ENCODE measurements around the gene ANXA4.
"Not testable (repeated sequence)": the region's sequence is repeated elsewhere in the genome, so short reads cannot be mapped to it uniquely, and the experiment has no call there.

ANXA4 gene

DNA sequence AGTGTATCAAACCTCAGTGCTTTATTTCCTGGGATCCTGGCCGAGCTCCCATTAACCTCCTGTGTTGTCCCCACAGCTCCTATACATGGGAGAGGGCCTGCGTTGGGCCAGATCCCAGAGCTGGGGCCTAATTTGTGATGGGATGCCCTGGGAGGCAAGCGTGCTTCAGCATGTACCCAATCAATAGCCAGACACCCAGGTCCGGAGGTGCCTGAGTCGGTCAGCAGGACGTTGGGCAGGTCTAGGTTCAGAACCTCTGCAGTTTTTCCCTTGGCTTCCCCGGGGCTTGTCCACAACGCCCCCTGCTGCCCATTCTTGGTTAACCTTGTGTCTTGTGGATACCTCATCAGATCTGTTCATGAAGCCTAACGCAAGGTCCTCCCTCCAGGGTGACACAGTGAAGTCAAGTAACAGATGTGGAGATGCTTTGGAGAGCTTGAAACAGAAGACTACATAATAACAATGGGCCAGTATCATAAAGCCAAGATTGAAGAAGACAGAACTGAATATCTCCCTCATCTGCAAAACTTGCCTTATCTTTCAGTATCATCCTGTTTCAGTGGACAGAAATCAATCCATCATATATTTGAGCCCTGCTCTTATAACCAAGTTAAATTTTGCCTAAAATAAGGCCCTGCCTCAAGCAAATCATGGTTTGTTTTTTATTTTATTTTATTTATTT lies 27.3 kb upstream of the ANXA4 start:
- H3K4me1 Mint-ChIP-seq (ENCODE audit: low read depth); H3K9me3 Mint-ChIP-seq; H3K27me3 Mint-ChIP-seq; H3K4me3 Mint-ChIP-seq; H3K36me3 Mint-ChIP-seq (ENCODE audit: low read depth); H3K27ac Mint-ChIP-seq: not testable (repeated sequence)

DNA sequence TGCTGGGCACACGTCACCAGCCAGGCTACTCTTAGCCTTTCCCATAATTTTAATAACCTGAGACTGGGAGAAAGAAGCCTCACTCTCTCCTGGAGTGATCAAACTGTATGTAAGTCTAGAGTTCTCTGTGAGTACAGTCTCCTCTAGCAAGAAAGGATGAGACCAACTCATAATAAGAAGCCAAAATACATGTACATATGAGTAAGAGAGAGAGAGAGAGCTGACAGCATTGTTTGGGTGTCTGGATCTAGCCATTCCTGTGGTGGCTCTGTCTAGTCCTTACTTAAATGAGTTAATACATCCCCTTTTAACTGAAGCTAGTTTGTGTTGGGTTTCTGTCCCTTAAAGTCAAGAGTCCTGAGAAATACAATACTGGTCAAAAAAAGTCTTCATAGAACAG lies 26.0 kb upstream of the ANXA4 start:
- H3K4me1 Mint-ChIP-seq (ENCODE audit: low read depth), result peaks cover 10% of the 10 kb centered on the region
- no peak overlapping the region for H3K27ac Mint-ChIP-seq
- no peaks in the 10 kb centered on the region for H3K9me3 Mint-ChIP-seq
- no peaks in the 10 kb centered on the region for H3K36me3 Mint-ChIP-seq (ENCODE audit: low read depth)
- H3K4me3 Mint-ChIP-seq, result no peak overlapping the region
- no peaks in the 10 kb centered on the region for H3K27me3 Mint-ChIP-seq

DNA sequence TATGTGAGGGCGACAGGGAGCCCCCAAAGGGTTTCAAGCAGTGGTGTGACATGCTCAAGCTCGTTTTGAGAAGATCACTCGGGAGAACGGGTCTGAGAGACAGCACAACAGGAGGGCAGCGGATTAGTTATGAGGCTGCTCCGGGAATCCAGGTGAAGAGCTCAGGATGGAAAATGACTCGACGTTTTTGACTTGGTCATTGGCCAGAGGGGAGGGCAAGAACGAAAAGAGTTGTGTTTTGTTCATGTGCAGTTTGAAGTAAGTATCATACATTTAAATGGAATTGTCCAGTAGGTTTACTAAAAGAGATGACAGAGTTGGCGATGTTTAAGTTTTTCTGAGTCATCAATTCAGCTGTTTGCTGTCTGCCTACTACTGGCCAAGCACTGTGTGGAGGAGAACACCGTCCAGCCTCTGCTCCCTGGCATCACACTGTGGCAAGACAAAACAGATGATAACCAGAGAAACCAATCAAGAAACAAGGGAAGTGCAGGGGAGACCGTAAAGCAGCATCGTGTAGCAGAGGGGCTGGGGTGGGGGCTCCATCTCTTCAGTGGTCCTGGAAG lies 25.3 kb upstream of the ANXA4 start:
- Mint-ChIP-seq H3K27ac (no peak overlapping the region), H3K27me3 (no peaks in the 10 kb centered on the region), H3K9me3 (no peaks in the 10 kb centered on the region), H3K36me3 (ENCODE audit: low read depth) (no peaks in the 10 kb centered on the region), H3K4me3 (no peak overlapping the region), H3K4me1 (ENCODE audit: low read depth) (peaks cover 7% of the 10 kb centered on the region)

DNA sequence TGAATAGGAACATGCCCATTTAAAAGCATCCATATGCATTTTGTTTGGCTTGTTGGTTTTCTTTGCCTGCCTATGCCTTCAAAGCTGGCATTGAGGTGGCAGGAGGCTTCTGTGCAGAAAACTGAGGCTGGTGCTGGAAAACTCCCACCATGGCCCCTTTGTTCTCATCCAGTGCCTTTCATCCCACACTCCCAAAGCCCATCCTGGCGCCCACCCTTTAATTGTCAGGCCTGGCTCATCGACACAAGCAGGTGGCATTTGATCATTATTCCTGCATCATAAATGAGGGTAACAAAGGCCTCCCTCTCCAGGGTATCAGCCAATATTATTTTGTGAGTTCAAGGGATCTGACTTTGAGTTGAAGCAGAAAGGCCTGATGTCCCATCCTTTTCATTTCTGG lies 24.7 kb upstream of the ANXA4 start:
- Mint-ChIP-seq H3K36me3 (ENCODE audit: low read depth) (no peaks in the 10 kb centered on the region), H3K27me3 (no peaks in the 10 kb centered on the region), H3K27ac (no peak overlapping the region), H3K9me3 (no peaks in the 10 kb centered on the region), H3K4me1 (ENCODE audit: low read depth) (peaks cover 6% of the 10 kb centered on the region), H3K4me3 (no peak overlapping the region)

DNA sequence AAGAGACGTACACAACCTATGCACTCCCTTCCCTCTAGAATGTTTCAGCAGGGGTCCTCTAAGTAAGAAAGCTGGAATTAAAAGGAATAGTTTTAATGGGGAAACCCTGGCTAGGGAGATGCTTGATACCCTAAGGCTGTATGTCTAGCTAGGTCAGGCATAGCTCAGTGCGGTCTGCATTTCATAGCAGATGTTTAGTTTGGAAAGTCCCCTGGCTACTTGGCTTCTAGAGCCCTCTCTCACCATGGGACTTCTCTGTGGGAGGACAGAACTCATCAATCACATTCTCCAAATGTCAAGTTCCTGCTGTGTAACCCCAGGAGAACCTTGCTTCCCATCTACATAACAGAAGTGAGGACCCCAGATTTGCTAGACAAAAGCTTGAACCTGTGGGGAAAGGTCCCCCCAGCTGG lies 24.1 kb upstream of the ANXA4 start:
- no peaks in the 10 kb centered on the region for H3K9me3 Mint-ChIP-seq
- H3K27me3 Mint-ChIP-seq, result no peaks in the 10 kb centered on the region
- peaks cover 6% of the 10 kb centered on the region for H3K4me1 Mint-ChIP-seq (ENCODE audit: low read depth)
- H3K27ac Mint-ChIP-seq, result no peak overlapping the region
- no peaks in the 10 kb centered on the region for H3K36me3 Mint-ChIP-seq (ENCODE audit: low read depth)
- no peak overlapping the region for H3K4me3 Mint-ChIP-seq

DNA sequence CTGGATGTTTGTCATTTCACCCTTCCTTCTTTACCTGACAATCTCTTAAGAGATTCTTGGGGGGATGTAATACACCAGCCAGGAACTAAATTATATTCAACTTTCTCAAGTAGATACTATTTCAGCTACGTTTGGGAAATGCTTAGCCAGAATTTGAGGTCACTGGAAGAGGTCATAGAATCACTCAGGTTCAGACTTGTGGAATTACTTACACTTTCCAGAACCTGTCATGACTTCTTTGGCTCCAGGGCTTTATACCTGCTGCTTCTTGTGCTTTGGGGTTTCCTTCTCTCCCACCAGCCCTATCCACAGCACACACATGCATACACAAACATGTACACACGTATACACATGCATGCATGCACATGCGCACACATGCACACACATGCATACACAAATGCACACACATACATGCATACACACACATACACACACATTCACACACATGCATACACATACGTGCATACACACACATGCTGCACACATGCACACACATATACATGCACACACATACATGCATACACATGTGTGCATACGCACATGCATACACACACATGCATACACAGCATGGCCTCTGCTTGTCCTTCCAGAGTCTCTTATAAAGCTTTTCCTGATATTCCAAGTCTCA lies 23.5 kb upstream of the ANXA4 start:
- H3K4me3 Mint-ChIP-seq, result no peak overlapping the region

DNA sequence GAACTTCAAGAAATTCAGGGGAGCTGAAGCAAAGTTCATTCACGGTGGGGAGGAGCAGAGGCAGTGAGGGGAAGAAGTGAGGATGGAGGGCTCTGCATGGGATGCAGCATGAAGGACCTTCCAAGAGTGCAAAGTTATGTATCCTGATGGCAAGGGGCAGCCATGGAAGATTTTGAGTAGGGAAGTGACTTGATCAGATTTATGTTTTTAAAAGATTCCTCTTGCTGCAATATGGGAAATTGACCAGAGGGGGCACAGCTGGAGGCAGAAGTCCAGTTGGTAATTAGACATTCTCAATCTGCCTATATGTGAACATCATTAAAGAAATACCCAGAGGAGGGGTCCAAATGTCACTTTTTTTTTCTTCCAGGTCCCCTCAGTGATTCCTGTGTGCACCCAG lies 21.5 kb upstream of the ANXA4 start:
- no peak overlapping the region for H3K4me3 Mint-ChIP-seq
- H3K27me3 Mint-ChIP-seq, result no peaks in the 10 kb centered on the region
- no peaks in the 10 kb centered on the region for H3K9me3 Mint-ChIP-seq
- H3K27ac Mint-ChIP-seq, result no peak overlapping the region
- H3K36me3 Mint-ChIP-seq (ENCODE audit: low read depth), result no peaks in the 10 kb centered on the region
- H3K4me1 Mint-ChIP-seq (ENCODE audit: low read depth), result no peaks in the 10 kb centered on the region

More for the DNA sequence above, 23.5 kb upstream of the ANXA4 start:
- Mint-ChIP-seq H3K4me1 (ENCODE audit: low read depth) (peaks cover 6% of the 10 kb centered on the region), H3K27me3 (no peaks in the 10 kb centered on the region), H3K27ac (no peak overlapping the region), H3K9me3 (no peaks in the 10 kb centered on the region), H3K36me3 (ENCODE audit: low read depth) (no peaks in the 10 kb centered on the region)

DNA sequence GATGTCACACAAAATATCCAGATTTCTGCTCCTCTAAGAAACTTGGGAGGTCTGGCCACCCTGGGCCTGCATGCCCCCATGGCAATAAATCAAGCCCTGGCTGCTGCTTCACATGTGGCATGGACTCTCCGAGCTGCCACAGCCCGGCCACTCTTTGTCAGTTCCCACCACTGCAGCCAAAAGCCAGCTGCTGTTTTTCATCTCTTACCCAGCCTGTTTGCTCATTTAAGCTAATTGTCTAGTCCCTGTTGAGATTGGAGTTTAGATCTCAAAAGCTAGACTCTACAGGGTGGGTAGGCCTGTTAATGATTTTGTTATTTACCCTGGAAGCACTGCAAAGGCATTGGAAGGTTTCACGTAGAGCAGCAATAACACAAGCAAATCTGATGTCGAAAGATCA lies 20.9 kb upstream of the ANXA4 start:
- no peaks in the 10 kb centered on the region for H3K4me1 Mint-ChIP-seq (ENCODE audit: low read depth)
- no peaks in the 10 kb centered on the region for H3K9me3 Mint-ChIP-seq
- H3K27ac Mint-ChIP-seq, result no peak overlapping the region
- H3K4me3 Mint-ChIP-seq, result no peak overlapping the region
- no peaks in the 10 kb centered on the region for H3K27me3 Mint-ChIP-seq
- no peaks in the 10 kb centered on the region for H3K36me3 Mint-ChIP-seq (ENCODE audit: low read depth)

DNA sequence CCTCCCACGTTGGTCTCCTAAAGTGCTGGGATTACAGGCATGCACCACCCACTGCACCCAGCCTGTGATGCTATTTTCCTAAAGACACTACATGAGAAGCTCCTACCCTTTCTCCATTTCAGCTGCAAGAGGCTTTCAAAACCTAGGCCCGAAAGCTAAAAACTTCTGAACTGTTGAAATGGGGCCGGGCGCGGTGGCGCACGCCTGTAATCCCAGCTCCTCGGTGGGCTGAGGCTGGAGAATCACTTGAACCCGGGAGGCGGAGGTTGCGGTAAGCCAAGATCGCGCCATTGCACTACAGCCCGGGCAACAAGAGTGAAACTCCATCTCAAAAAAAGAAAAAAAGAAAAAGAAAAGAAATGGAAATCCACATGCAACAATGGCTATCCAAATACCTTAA lies 18.1 kb upstream of the ANXA4 start:
- Mint-ChIP-seq H3K27ac (no peak overlapping the region), H3K9me3 (no peaks in the 10 kb centered on the region), H3K4me1 (ENCODE audit: low read depth) (no peaks in the 10 kb centered on the region), H3K4me3 (no peak overlapping the region), H3K36me3 (ENCODE audit: low read depth) (no peaks in the 10 kb centered on the region), H3K27me3 (no peaks in the 10 kb centered on the region)

DNA sequence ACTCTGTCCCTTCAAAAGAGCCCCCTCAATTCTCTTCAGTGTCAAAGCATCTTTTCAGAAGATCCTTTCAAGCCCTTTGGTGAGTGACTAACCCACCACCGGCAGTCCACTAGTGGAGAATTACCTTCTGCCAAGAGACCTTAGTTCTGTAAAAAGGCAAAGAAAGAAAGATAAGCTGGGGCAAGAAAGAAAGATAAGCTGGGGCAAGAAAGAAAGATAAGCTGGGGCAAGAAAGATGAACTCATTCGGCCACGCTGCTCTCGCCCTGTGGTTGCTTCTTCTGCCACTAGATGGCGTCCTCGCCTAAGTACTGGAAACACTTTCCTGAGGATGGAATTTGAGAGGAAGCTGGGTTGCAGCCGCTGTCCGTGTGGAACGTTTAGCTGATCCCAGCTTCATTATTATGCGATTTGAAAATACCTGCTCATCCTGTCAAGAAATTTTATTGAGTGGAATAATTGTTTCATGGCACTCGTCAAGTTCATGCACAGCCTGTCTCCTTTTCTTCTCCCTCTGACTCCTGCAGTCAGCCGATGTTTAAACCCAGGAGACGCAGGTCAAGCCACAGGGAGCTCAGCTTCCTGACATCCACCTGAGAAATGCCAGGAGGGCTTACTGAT lies 17.3 kb upstream of the ANXA4 start:
- H3K4me3 Mint-ChIP-seq, result peak overlapping the region; percentile 73
- H3K27me3 Mint-ChIP-seq, result no peaks in the 10 kb centered on the region
- no peaks in the 10 kb centered on the region for H3K36me3 Mint-ChIP-seq (ENCODE audit: low read depth)
- H3K9me3 Mint-ChIP-seq, result no peaks in the 10 kb centered on the region
- H3K4me1 Mint-ChIP-seq (ENCODE audit: low read depth), result no peaks in the 10 kb centered on the region
- H3K27ac Mint-ChIP-seq, result no peak overlapping the region

DNA sequence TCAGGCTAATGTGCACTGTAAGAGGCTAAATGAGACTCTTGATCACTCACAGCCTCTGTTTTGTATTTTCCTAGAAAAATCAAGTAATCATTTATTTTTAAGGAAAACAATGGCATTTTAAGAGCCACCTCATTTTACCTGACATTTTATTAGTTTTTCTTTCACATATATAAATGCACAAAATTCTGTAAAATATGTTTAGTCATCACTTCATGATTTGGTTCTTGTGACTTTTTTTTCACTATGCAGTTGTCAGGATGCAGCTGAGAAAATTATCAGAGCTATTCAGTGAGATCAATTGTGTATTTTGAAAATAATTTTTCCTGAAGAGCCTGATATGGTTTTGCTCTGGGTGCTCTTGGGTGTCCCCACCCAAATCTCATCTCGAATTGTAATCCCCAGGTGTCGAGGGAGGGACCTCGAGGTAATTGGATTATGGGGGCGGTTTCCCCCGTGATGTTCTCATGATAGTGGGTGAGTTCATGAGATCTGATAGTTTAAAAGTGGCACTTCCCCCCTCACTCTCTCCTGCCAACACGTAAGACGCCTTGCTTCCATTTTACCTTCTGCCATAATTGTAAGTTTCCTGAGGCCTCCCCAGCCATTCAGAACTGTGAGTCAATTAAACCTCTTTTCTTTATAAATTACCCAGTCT lies 16.1 kb upstream of the ANXA4 start:
- Mint-ChIP-seq H3K27ac (no peak overlapping the region), H3K4me3 (no peak overlapping the region)

DNA sequence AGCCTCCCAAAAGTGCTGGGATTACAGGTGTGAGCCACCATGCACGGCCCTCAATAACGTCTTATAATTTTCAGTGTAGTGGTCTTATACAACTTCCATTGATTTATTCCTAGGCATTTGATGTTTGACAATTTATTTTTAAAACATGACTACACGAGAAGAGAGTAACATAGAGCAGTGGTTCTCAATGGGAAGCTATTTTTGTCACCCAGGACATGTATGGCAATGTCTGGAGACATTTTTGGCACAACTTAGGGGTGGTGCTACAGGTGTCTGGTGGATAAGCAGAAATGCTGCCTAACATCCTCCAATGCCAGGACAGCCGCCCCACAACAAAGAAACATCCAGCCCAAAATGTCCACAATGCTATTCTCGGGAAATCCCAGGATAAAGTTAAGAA lies 12.7 kb upstream of the ANXA4 start:
- H3K27ac Mint-ChIP-seq, result no peak overlapping the region
- H3K4me3 Mint-ChIP-seq, result no peak overlapping the region
- H3K9me3 Mint-ChIP-seq, result no peaks in the 10 kb centered on the region
- H3K27me3 Mint-ChIP-seq, result no peaks in the 10 kb centered on the region
- H3K36me3 Mint-ChIP-seq (ENCODE audit: low read depth), result no peaks in the 10 kb centered on the region
- peaks cover 4% of the 10 kb centered on the region for H3K4me1 Mint-ChIP-seq (ENCODE audit: low read depth)

More for the DNA sequence above, 16.1 kb upstream of the ANXA4 start:
- no peaks in the 10 kb centered on the region for H3K27me3 Mint-ChIP-seq
- H3K36me3 Mint-ChIP-seq (ENCODE audit: low read depth), result no peaks in the 10 kb centered on the region
- H3K4me1 Mint-ChIP-seq (ENCODE audit: low read depth), result no peaks in the 10 kb centered on the region
- H3K9me3 Mint-ChIP-seq, result no peaks in the 10 kb centered on the region

DNA sequence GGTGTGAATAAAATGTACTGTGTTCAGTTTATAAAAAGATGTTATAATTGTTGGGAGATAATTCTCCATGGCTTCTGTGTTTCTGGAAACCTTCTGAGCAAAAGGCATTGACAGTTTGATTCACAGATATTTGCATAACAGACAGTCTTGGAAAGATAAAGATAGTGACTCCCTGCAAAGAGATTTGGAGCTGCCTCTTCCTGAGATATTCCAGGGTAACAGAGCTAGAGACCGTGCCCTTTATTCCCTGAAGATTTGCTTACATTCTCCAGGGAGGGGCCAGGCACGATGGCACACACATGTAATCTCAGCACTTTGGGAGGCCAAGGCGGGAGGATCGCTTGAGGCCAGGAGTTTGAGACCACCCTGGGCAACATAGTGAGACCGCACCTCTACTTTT lies 12.2 kb upstream of the ANXA4 start:
- no peak overlapping the region for H3K4me3 Mint-ChIP-seq
- H3K36me3 Mint-ChIP-seq (ENCODE audit: low read depth), result no peaks in the 10 kb centered on the region
- no peaks in the 10 kb centered on the region for H3K27me3 Mint-ChIP-seq
- peaks cover 4% of the 10 kb centered on the region for H3K4me1 Mint-ChIP-seq (ENCODE audit: low read depth)
- H3K27ac Mint-ChIP-seq, result no peak overlapping the region
- H3K9me3 Mint-ChIP-seq, result no peaks in the 10 kb centered on the region

DNA sequence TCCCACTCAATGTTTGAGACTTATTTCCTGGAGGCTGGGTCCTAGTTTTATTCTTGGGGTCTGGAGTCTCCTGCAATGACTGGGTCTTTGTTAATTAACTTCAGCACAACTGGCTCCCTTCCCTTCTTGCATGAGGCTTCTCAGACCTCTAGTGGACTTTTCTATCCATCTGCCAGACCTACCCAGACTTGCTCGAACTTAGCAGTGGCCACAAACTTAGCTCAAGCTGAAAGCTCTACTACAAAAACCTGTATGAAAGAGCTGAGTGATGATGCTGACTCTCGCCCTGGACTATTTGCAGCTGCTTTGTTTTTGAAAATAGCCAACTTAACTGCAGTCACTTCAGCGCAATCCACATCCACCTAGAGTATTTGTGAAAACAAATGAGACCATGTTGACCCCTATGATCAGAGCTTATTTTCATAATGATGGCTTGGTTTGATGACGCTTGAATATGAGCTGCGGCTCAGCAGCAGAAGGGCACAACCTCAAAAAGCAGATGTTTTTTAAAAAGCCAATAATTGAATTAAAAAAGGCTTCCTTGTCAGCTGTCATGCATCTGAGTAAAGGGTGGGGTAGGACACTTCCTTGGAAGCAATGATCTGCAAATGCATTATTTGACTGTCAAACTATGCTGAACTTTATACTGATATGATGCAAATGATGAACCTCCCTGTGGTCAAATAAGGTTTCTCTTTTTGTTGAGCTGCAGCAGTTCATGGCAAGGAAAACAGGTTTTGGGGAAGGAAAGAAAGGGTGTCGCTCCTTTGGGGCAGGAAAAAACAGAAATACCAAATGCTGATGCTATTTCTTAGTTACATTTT lies 10.6 kb upstream of the ANXA4 start:
- Mint-ChIP-seq H3K27ac (no peak overlapping the region), H3K4me1 (ENCODE audit: low read depth) (peaks cover 4% of the 10 kb centered on the region)

More for the DNA sequence above, 10.6 kb upstream of the ANXA4 start:
- Mint-ChIP-seq H3K9me3 (no peaks in the 10 kb centered on the region), H3K36me3 (ENCODE audit: low read depth) (no peaks in the 10 kb centered on the region), H3K4me3 (no peak overlapping the region), H3K27me3 (no peaks in the 10 kb centered on the region)
